NT2/D1 (cell line): ENCODE results near the gene MED9.

Experiments
- YY1 ChIP-seq: IDR thresholded peaks from 2 replicates; pipeline ENCODE4 v1.6.1; 2011; ENCODE audit not compliant: insufficient read length, insufficient read depth
- ZNF274 ChIP-seq: IDR thresholded peaks from 2 replicates; pipeline ENCODE4 v1.6.1; 2011; ENCODE audit warnings: mild to moderate bottlenecking, low read depth, low read length

GRCh38 chr17:17526369-17526768, 49.6 kb downstream of the MED9 start:
- TF ChIP-seq ZNF274 (no peak), YY1 (no peak)
